K562 (cell line): ENCODE measurements around the gene ZNF146. TPM values are rescaled to one million over a fixed set of nuclear protein-coding genes. Genes with fewer than 3 reads are reported as not detected.

ENCODE experiments used
- ATAC-seq: fragments of 200-7000 bp; cut with Tn5 transposase; 3 replicates; pipeline ENCODE4 v1.9.1; 2020; ENCODE audit warnings: moderate library complexity
- BruUV-seq: library from RNA; stranded (reverse); fragments of 400-500 nt; replicated peaks from 2 replicates; lab custom pipeline; 2021; lab: Mats Ljungman, UMichigan
- CTCF ChIA-PET: fragments of 300-600 bp; formaldehyde crosslinking; extraction: SDS; loops from one replicate; lab custom pipeline; 2021; ENCODE audit warnings: low intra/inter-chr PET ratio; lab: Yijun Ruan, JAX
- POLR2A ChIA-PET: fragments of 300-600, 350-650 bp; sonication (Branson Sonifier 250); formaldehyde crosslinking; extraction: SDS; loops from one replicate; lab custom pipeline; 2021; ENCODE audit warnings: antibody characterized with exemption, inconsistent platforms; lab: Yijun Ruan, JAX
- DNase-seq, 4 experiments: peaks; one replicate each; pipeline versions ENCODE4 v3.0.0 to v3.0.0-alpha.2; 2011 to 2018; ENCODE audit warnings: low spot score in 3 of 4, mixed read lengths in 3 of 4; ENCODE audit errors: extremely low read depth in 1 of 4
- FAIRE-seq: peaks from 2 replicates; lab custom pipeline; 2011; peaks lifted over from hg19 to GRCh38; lab: Jason Lieb, UNC
- H2AFZ ChIP-seq: 2 replicates; pipeline ENCODE4 v1.6.0; 2011; ENCODE audit warnings: low read depth, low read length, control low read depth, inconsistent platforms
- H3K27ac ChIP-seq: fragments of 200-600 bp; 3 replicates; pipeline ENCODE4 v1.8.0; 2011; ENCODE audit warnings: low read depth, mild to moderate bottlenecking, control low read depth, inconsistent platforms, low read length, moderate library complexity, mixed read lengths; ENCODE audit errors: extremely low read depth
- H3K27me3 ChIP-seq, 2 experiments: fragments of 300-600 bp in 1 of 2; 2 replicates in 1 of 2; 3 replicates in 1 of 2; pipeline versions ENCODE4 v1.6.0 to v1.8.0; 2011; ENCODE audit warnings: inconsistent platforms in 2 of 2, low read length in 2 of 2, mild to moderate bottlenecking in 1 of 2, mixed read lengths in 1 of 2, moderate library complexity in 1 of 2; ENCODE audit not compliant: control insufficient read depth in 2 of 2, insufficient read depth in 2 of 2
- H3K36me3 ChIP-seq: fragments of 300-600 bp; 3 replicates; pipeline ENCODE4 v1.8.0; 2011; ENCODE audit warnings: mild to moderate bottlenecking, low read length, inconsistent platforms; ENCODE audit not compliant: control insufficient read depth, insufficient read depth
- H3K4me1 ChIP-seq, 2 experiments: fragments of 200-600 bp in 1 of 2; replicated peaks in 1 of 2; 2 replicates in 1 of 2; 3 replicates in 1 of 2; pipeline versions ENCODE4 v1.5.1 to v1.8.0; 2011; ENCODE audit warnings: inconsistent platforms in 2 of 2, low read length in 2 of 2, mild to moderate bottlenecking in 1 of 2, mixed read lengths in 1 of 2, moderate library complexity in 1 of 2; ENCODE audit not compliant: control insufficient read depth in 2 of 2, insufficient read depth in 2 of 2
- H3K4me2 ChIP-seq: 2 replicates; pipeline ENCODE4 v1.6.1; 2011; ENCODE audit warnings: low read length, control low read depth, inconsistent platforms, mixed read lengths; ENCODE audit not compliant: insufficient read depth
- H3K4me3 ChIP-seq: fragments of 200-600 bp; sonication (generic), shearing (Covaris generic); 2 replicates; pipeline ENCODE4 v1.5.1; 2016; ENCODE audit warnings: control low read depth, inconsistent platforms
- H3K79me2 ChIP-seq: fragments of 200-600 bp; 3 replicates; pipeline ENCODE4 v1.8.0; 2011; ENCODE audit warnings: low read length, inconsistent platforms; ENCODE audit not compliant: control insufficient read depth, insufficient read depth
- H3K9ac ChIP-seq, 2 experiments: 2 replicates each; pipeline versions ENCODE4 v1.6.0 to v1.6.1; 2011; ENCODE audit warnings: low read depth in 2 of 2, low read length in 2 of 2, control low read depth in 1 of 2, inconsistent platforms in 1 of 2, mild to moderate bottlenecking in 1 of 2, mixed read lengths in 1 of 2; ENCODE audit not compliant: insufficient read depth in 1 of 2
- H3K9me1 ChIP-seq: one replicate; pipeline ENCODE4 v1.6.0; 2011; ENCODE audit warnings: inconsistent platforms, mild to moderate bottlenecking, low read length, moderate library complexity; ENCODE audit not compliant: control insufficient read depth, insufficient read depth
- H3K9me3 ChIP-seq: replicated peaks from 2 replicates; pipeline ENCODE4 v1.5.1; 2011; ENCODE audit warnings: low read depth, low read length, inconsistent platforms; ENCODE audit not compliant: control insufficient read depth, insufficient read depth
- H4K20me1 ChIP-seq: replicated peaks from 2 replicates; pipeline ENCODE4 v1.6.1; 2011; ENCODE audit warnings: low read length, inconsistent platforms, mixed read lengths; ENCODE audit not compliant: control insufficient read depth, insufficient read depth
- DPF2 ChIP-seq: fragments of 450-650 bp; IDR thresholded peaks from 2 replicates; pipeline ENCODE4 v1.6.1; 2016
- GABPA ChIP-seq: fragments of 200-800 bp; sonication (Bioruptor generic); conservative IDR thresholded peaks from 2 replicates; pipeline ENCODE4 v1.6.1; 2016; ENCODE audit warnings: low read depth, missing genetic modification characterization, missing compliant biosample characterization
- NR3C1 ChIP-seq: sonication (generic); formaldehyde crosslinking; IDR thresholded peaks from 2 replicates; pipeline ENCODE4 v1.8.1; 2022; ENCODE audit warnings: missing genetic modification reagents
- NRF1 ChIP-seq, 2 experiments: fragments of 450-650 bp; IDR thresholded peaks in 1 of 2; conservative IDR thresholded peaks in 1 of 2; 2 replicates each; pipeline ENCODE4 v1.6.1; 2014; ENCODE audit warnings: mild to moderate bottlenecking in 2 of 2
- RBFOX2 ChIP-seq: fragments of 200-400 bp; formaldehyde crosslinking; IDR thresholded peaks from 2 replicates; pipeline ENCODE4 v1.6.1; 2017; ENCODE audit warnings: low read depth, mild to moderate bottlenecking, low read length, moderate library complexity
- RBM15 ChIP-seq: fragments of 200-400 bp; formaldehyde crosslinking; IDR thresholded peaks from 2 replicates; pipeline ENCODE4 v1.6.1; 2018; ENCODE audit warnings: mild to moderate bottlenecking, low read length, moderate library complexity; ENCODE audit not compliant: insufficient read depth
- RBM39 ChIP-seq: fragments of 200-400 bp; formaldehyde crosslinking; optimal IDR thresholded peaks from 2 replicates; pipeline ENCODE3; 2018; ENCODE audit warnings: low read depth, low read length
- RFX7 ChIP-seq: fragments of 250-450 bp; sonication (Bioruptor Pico); IDR thresholded peaks from 2 replicates; pipeline ENCODE4 v1.5.1; 2021; ENCODE audit warnings: mild to moderate bottlenecking
- SLC30A9 ChIP-seq: fragments of 250-450 bp; sonication (Bioruptor Pico); IDR thresholded peaks from 2 replicates; pipeline ENCODE4 v1.8.0; 2022; ENCODE audit warnings: mild to moderate bottlenecking, moderate library complexity
- SP1 ChIP-seq: sonication (generic); formaldehyde crosslinking; IDR thresholded peaks from 2 replicates; pipeline ENCODE4 v1.8.1; 2022; ENCODE audit warnings: mild to moderate bottlenecking, missing genetic modification reagents
- SPI1 ChIP-seq: IDR thresholded peaks from 2 replicates; pipeline ENCODE4 v1.6.1; 2011; ENCODE audit warnings: low read depth, low read length, control low read depth, borderline replicate concordance
- TFAM ChIP-seq: fragments of 250-450 bp; sonication (Bioruptor Pico); conservative IDR thresholded peaks from 2 replicates; pipeline ENCODE4 v1.5.0; 2021; ENCODE audit warnings: mild to moderate bottlenecking, moderate library complexity
- ZNF174 ChIP-seq: fragments of 250-450 bp; sonication (Bioruptor Pico); IDR thresholded peaks from 2 replicates; pipeline ENCODE4 v1.4.0; 2020; ENCODE audit warnings: mild to moderate bottlenecking
- ZNF507 ChIP-seq: conservative IDR thresholded peaks from 2 replicates; pipeline ENCODE4 v1.6.1; 2017; ENCODE audit warnings: missing genetic modification characterization, missing compliant biosample characterization
- ZNF583 ChIP-seq: fragments of 250-450 bp; sonication (Bioruptor Pico); IDR thresholded peaks from 2 replicates; pipeline ENCODE4 v1.4.0; 2020
- WGBS: fragments of 100-300 bp; shearing (Covaris generic); methylation state at CpG from one replicate; pipeline ENCODE4 v1.1.6; 2016; ENCODE audit warnings: low coverage, mixed read lengths; ENCODE audit not compliant: insufficient coverage; ENCODE audit errors: missing lambda C conversion rate; 5-methylcytosine and 5-hydroxymethylcytosine counted together
- in situ Hi-C: fragments of 300-500 bp; cut with MboI; formaldehyde crosslinking; loops from 4 replicates; pipeline ENCODE4 v1.15.0; 2018; ENCODE audit warnings: inconsistent platforms, mixed read lengths
- intact Hi-C: fragments of 100-400 bp; cut with micrococcal nuclease; formaldehyde crosslinking; loops from 2 replicates; pipeline ENCODE4 v1.14.2; 2022
- polyA plus RNA-seq, 8 experiments: library from polyadenylated mRNA; depleted of rRNA in 4 of 8; stranded (reverse) in 5 of 8; unstranded in 3 of 8; fragments of >200 nt; fragmentation: Nextera tagmentation in 2 of 8; fragmentation: Illumina TruSeq in 1 of 8; extraction: Ambion mirVana in 2 of 8; extraction: Trizol in 1 of 8; gene quantifications; 2 replicates each; pipeline versions ENCODE4 v1.2.1 to v1.2.3, GENCODE V29; 2011 to 2014; ENCODE audit warnings: inconsistent platforms in 1 of 8, missing spikeins in 1 of 8
- total RNA-seq, 7 experiments: library from RNA; depleted of rRNA in 6 of 7; stranded (reverse); fragments of >200 nt in 6 of 7; fragmentation: Illumina TruSeq in 2 of 7; extraction: Trizol in 2 of 7; gene quantifications; 2 replicates each; pipeline versions ENCODE4 v1.2.1 to v1.2.3, GENCODE V29; 2011 to 2021; ENCODE audit warnings: low replicate concordance in 1 of 7
- TF ChIP-seq, protein P1 (sequence below), 2 experiments: IDR thresholded peaks; 2 replicates each; pipeline ENCODE4 v1.6.1; 2011; ENCODE audit warnings: borderline replicate concordance in 1 of 2, control low read depth in 1 of 2, low read depth in 1 of 2, low read length in 1 of 2, mild to moderate bottlenecking in 1 of 2, mixed read lengths in 1 of 2, moderate library complexity in 1 of 2; ENCODE audit not compliant: insufficient read depth in 1 of 2, insufficient read length in 1 of 2, poor library complexity in 1 of 2, severe bottlenecking in 1 of 2; ENCODE audit errors: extremely low read depth in 1 of 2
- TF ChIP-seq, protein P2 (sequence below): fragments of 450-650 bp; IDR thresholded peaks from 2 replicates; pipeline ENCODE4 v1.6.1; 2017; ENCODE audit warnings: mild to moderate bottlenecking, moderate library complexity
- TF ChIP-seq, protein P3 (sequence below): fragments of 200-800 bp; sonication (Bioruptor generic); IDR thresholded peaks from 2 replicates; pipeline ENCODE4 v1.6.1; 2017; ENCODE audit warnings: missing genetic modification characterization, missing compliant biosample characterization

ZNF146 gene
- total and polyA plus RNA-seq, 9 of the 15 experiments (the other 6 are each of a cell fraction or from before 2014, with no cell fraction given) = 36.2 to 195 (median 116) TPM

DNA sequence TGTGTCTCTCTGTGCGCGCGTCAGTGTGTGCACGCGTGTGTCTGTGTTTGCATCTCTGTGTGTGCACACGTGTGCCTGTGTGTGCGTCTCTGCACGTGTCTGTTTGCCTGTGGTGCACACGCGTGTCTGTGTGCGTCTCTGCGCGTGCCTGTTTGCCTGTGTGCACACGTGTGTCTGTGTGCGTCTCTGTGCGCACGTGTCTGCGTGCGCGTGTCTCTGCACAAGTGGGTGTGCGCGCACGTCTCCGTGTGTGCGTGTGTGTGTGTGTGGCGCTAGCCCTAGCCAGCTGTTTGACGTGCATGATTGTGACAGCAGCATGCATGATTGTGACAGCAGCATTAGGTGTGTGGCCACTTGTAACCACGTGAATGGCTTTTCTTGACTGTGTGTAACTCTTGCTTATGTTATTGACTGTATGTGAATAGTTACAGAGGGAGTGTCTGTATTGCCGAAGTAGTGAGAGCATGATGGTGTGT lies 31.1 kb downstream of the ZNF146 start:
- no peak for FAIRE-seq
- no peak for DNase-seq
- CTCF ChIA-PET = no interaction called here
- no peak for TF ChIP-seq ZNF174 (CRISPR knock-in tag)
- TF ChIP-seq TFAM (CRISPR knock-in tag) = no peak
- no peak for TF ChIP-seq GABPA (tag)
- TF ChIP-seq DPF2 = no peak
- TF ChIP-seq NRF1 (conservative IDR thresholded peaks at IDR 0.05 in 1 of 2, IDR thresholded peaks at IDR 0.05 in 1 of 2) = no peak
- TF ChIP-seq RFX7 (CRISPR knock-in tag) = no peak
- no peak for TF ChIP-seq RBFOX2
- TF ChIP-seq NR3C1 = no peak
- TF ChIP-seq RBM39 = no peak
- TF ChIP-seq ZNF583 (CRISPR knock-in tag) = no peak
- TF ChIP-seq SPI1 = no peak
- TF ChIP-seq SP1 (CRISPR knock-in tag) = no peak
- TF ChIP-seq, protein P1, sequence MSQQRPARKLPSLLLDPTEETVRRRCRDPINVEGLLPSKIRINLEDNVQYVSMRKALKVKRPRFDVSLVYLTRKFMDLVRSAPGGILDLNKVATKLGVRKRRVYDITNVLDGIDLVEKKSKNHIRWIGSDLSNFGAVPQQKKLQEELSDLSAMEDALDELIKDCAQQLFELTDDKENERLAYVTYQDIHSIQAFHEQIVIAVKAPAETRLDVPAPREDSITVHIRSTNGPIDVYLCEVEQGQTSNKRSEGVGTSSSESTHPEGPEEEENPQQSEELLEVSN (IDR thresholded peaks at IDR 0.05; ENCODE audit: borderline replicate concordance in 1 of 2, extremely low read depth in 1 of 2, insufficient read depth in 1 of 2, insufficient read length in 1 of 2, low read depth in 1 of 2, low read length in 1 of 2, poor library complexity in 1 of 2, severe bottlenecking in 1 of 2) = no peak
- no peak for TF ChIP-seq SLC30A9 (CRISPR knock-in tag)
- TF ChIP-seq, protein P2, sequence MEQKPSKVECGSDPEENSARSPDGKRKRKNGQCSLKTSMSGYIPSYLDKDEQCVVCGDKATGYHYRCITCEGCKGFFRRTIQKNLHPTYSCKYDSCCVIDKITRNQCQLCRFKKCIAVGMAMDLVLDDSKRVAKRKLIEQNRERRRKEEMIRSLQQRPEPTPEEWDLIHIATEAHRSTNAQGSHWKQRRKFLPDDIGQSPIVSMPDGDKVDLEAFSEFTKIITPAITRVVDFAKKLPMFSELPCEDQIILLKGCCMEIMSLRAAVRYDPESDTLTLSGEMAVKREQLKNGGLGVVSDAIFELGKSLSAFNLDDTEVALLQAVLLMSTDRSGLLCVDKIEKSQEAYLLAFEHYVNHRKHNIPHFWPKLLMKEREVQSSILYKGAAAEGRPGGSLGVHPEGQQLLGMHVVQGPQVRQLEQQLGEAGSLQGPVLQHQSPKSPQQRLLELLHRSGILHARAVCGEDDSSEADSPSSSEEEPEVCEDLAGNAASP = no peak
- TF ChIP-seq ZNF507 (tag) = no peak
- TF ChIP-seq, protein P3, sequence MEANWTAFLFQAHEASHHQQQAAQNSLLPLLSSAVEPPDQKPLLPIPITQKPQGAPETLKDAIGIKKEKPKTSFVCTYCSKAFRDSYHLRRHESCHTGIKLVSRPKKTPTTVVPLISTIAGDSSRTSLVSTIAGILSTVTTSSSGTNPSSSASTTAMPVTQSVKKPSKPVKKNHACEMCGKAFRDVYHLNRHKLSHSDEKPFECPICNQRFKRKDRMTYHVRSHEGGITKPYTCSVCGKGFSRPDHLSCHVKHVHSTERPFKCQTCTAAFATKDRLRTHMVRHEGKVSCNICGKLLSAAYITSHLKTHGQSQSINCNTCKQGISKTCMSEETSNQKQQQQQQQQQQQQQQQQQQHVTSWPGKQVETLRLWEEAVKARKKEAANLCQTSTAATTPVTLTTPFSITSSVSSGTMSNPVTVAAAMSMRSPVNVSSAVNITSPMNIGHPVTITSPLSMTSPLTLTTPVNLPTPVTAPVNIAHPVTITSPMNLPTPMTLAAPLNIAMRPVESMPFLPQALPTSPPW (CRISPR knock-in tag) = no peak
- no peak for TF ChIP-seq RBM15

More for the DNA sequence above, 31.1 kb downstream of the ZNF146 start:
- Histone ChIP-seq H3K27ac (no peak overlapping the region), H3K9ac (no peak overlapping the region), H3K27me3 (no peaks in the 10 kb centered on the region), H4K20me1 (no peaks in the 10 kb centered on the region), H3K4me2 (no peak overlapping the region), H3K4me1 (peaks cover 0 to 4% of the 10 kb centered on the region in 2 experiments; a peak in 1 of 5 replicates), H3K4me3 (no peak overlapping the region), H3K9me1 (no peaks in the 10 kb centered on the region), H2AFZ (no peak overlapping the region), H3K36me3 (no peaks in the 10 kb centered on the region), H3K9me3 (0 out of 2 replicates have a peak, but pooled peaks cover 2% of the 10 kb centered on the region), H3K79me2 (no peaks in the 10 kb centered on the region)
- intact Hi-C loops (no loop called here), in situ Hi-C loops (no loop called here)
- 69% methylated on average over 28 of the region's 29 CpGs for WGBS
- no TSS peak for BruUV-seq
- POLR2A ChIA-PET = no interaction called here
- no peak for ATAC-seq
